GM19397 (cell line): Measurements from ENCODE around the gene TFCP2.
"Not testable (repeated sequence)": the region's sequence is repeated elsewhere in the genome, so short reads cannot be mapped to it uniquely, and the experiment has no call there.

Experiments
- ATAC-seq: cut with Tn5 transposase; IDR thresholded peaks from one replicate; pipeline ENCODE4 v1.9.1; 2021; ENCODE audit warnings: mild to moderate bottlenecking, moderate library complexity; ENCODE audit not compliant: unreplicated experiment

TFCP2 gene

DNA sequence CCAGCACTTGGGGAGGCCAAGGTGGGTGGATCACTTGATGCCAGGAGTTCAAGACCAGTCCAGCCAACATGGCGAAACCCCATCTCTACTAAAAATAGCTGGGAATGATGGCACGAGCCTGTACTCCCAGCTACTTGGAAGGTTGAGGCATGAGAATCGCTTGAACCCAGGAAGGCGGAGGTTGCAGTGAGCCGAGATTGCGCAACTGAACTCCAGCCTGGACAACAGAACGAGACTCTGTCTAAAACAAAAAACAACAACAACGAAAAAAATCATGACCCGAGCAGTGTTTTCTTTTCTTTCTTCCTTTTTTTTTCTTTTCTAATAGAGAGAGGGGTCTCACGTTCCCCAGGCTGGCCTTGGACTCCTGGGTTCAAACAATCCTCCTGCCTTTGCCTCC, 86.0 kb downstream of the TFCP2 start:
- no peak for ATAC-seq

GRCh38 chr12:51085757-51086156, 87.2 kb downstream of the TFCP2 start:
- ATAC-seq, result no peak

GRCh38 chr12:51083126-51083833, 89.7 kb downstream of the TFCP2 start, which contains the start of gene CSRNP2:
TSS of gene CSRNP2 (minus strand) at chr12:51083596. CDS start at chr12:51076561, 7,035 bp downstream.
- peak; percentile 98 for ATAC-seq

DNA sequence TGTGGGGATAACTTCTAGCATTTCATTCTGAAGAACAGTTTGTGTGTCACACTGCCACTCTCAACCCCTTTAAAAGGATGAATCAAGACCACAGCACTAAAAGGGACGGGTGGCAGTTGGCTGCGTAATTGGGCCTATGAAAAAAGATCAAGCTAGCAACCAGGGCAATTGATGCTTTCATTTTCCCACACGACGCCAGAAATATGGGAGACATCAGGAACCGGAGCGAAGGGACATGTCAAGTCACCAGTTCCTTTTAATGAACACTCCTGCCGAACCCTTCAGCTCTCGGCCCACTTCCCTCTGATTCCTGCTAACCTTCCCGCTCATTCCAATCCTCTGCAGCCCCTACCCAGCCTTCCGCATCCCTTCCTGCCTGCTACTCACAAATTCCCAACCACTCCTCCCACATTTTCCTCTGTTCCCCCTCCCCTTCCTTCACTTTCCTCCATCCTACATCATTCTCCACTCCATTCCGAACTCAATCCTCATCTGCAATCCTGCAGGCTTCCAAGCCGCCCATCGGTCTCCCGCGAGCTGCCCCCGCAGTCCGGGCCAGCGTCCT, 90.3 kb downstream of the TFCP2 start:
- ATAC-seq, result no peak

DNA sequence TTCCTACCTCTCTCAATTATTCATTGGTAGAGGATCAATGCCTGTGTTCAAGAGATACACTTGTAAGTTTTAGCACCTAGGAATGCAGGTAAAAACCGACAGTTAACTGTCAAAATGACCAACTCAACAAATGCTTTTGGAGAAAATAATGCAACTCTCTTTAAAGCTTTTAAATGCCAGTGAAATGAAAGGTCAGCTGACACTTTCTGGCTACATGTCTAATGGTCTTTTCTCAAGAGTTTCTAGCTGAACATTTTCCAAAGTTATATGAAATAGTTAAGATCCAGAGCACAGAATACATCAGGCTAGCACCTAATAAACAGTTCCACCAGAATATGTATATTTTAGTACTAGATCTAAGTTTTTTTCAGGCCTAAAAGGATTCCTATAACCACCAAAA, 91.5 kb downstream of the TFCP2 start:
- ATAC-seq, result no peak

DNA sequence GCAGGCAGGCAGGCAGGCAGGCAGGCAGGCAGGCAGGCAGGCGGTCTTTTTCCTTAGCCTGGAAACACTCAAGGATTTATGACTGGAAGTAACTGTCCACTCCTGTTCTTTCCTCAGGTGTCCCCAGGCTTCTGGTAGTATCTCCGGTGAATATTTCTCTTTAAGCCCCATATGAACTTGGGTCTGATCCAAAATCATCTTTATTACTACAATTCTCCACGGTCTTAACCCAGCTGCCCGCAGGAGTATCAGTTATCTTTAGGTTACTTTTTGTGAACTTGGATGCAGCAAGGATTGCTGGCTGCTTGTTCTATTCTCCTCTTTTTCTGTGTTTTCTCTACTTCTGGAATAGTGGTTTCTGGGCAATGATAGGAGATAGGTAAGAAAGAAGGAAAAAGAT, 92.8 kb downstream of the TFCP2 start:
- no peak for ATAC-seq

DNA sequence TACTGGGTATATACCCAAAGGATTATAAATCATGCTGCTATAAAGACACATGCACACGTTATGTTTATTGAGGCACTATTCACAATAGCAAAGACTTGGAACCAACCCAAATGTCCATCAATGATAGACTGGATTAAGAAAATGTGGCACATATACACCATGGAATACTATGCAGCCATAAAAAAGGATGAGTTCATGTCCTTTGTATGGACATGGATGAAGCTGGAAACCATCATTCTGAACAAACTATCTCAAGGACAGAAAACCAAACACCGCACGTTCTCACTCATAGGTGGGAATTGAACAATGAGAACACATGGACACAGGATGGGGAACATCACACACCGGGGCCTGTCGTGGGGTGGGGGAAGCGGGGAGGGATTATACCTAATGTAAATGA, 94.1 kb downstream of the TFCP2 start:
- not testable (repeated sequence) for ATAC-seq

GRCh38 chr12:51078346-51078745, 94.6 kb downstream of the TFCP2 start:
- ATAC-seq, result not testable (repeated sequence)

- no peak for ATAC-seq
Measured at GRCh38 chr12:51077930-51078329, 95.0 kb downstream of the TFCP2 start.

DNA sequence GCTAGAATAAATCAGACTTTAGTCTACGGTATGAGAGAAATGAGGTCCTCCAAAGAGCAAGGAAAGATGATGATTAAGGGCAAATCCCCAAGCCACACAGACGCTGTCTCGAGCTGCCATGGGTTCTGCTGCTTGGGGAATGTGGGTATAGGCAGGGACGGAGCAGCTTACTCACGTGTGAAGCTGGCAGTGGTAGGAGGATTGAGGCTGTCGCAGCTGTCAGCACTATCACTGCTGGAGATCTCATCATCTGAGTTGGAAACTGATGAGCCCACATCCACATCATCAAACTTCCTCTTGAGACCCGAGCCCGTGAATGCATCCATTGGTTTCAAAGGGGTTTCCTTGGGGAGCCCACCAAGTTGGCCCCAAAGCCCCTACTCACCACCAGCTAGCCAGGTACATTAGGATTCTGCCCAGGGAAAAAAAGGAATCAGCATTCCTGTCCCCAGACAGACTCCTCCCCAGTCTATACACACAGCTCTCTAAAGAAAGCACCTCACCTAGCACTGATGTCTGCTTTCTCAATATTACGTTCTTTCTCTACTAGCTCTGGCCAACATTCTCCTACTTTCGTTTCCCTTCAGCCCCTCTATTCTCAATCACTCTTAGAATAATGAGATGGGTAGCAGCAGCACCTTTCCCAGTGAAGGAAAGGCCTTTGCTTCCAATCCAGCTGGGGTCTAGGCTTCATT, 96.6 kb downstream of the TFCP2 start:
- no peak for ATAC-seq

DNA sequence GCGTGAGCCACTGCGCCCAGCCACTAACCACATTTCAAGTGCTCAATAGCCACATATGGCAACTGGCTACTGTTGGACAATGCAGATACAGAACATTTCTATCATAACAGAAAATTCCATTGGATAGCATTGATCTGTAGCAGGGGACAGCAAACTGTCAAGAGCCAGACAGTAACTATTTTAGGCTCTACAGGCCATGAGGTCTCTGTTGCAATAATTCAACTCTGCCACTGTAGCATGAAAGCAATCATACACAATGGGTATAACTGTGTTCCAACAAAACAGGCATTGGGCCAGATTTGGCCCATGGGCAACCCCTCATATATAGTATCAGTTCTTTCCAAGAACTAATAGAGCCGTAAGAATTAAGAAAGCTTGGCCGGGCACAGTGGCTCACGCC, 97.5 kb downstream of the TFCP2 start:
- ATAC-seq, result no peak

- no peak for ATAC-seq
Measured at GRCh38 chr12:51071663-51072062, 101.3 kb downstream of the TFCP2 start.

GRCh38 chr12:51070004-51070403, 102.9 kb downstream of the TFCP2 start:
- ATAC-seq, result no peak

DNA sequence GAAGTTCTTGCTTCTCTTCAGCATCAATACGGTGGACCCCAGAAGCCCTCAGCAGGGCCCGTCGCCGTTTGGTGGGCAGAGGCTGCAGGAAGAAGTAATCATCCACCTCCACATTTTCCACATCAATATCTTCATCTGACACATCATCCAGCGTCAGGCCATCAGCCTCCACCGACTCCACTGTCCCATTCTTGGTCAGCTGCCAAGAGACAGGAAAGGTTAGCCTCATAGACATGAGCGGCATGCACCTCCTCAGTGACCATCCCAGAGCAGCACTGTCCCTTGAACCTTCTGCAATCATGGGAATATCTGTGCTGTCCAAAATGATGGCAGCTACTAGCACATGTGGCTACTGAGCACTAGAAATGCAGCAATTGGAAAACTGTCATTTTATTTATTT, 105.2 kb downstream of the TFCP2 start:
- no peak for ATAC-seq

DNA sequence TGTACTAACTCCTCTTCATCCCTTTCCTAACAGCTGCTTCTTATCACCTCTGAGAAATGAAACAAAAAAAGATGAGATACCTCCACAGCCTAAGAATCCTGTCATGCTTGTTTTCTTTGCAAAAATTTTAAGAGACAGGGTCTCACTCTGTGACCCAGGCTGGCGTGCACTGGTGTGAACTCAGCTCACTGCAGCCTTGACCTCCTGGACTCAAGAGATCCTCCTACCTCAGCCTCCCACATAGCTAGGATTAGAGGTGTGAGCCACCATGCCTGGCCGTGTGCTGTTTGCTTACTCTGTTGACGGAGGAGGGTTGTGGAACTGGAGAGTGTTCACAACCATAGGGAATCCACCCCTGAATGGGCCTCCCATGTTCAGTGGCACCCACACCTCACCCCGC, 105.7 kb downstream of the TFCP2 start:
- no peak for ATAC-seq

- ATAC-seq, result no peak
Measured at GRCh38 chr12:51065530-51065929, 107.4 kb downstream of the TFCP2 start.

DNA sequence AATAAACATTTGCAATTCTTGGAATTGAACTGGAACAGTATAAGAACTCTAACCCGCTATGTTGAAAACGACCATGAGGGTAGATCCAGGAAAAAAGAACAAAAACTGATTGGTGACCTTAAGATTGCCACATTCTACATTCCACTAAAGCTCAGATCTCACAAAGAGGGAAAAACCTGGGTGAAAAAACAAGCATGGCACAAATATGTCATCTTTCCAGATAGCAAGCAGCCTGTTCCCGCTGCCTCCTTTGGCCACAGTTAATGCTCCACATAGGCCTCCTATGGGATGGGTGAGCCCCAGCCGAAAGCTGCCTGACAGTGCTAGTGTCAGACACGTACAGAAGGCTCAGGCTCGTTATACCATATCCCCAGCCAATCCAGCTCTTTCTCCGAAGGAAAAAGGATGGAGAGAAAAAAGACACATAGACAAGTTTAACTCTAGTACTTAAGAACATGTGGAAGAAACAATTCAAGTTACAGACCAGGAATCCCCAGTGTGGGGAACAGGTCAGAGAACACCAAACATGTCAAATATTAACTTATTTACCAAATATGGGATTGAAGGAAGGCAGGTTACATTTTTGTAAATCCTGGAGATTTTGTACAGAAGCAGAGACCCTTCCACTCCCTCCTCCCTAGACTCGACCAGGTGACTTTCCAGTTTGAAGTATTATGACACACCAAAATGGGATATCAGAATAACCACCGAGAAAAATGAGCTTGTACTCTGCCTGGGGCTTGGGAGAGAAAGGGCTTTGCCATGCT, 110.1 kb downstream of the TFCP2 start:
- no peak for ATAC-seq

- ATAC-seq, result no peak
Measured at GRCh38 chr12:51059086-51059485, 113.8 kb downstream of the TFCP2 start.

DNA sequence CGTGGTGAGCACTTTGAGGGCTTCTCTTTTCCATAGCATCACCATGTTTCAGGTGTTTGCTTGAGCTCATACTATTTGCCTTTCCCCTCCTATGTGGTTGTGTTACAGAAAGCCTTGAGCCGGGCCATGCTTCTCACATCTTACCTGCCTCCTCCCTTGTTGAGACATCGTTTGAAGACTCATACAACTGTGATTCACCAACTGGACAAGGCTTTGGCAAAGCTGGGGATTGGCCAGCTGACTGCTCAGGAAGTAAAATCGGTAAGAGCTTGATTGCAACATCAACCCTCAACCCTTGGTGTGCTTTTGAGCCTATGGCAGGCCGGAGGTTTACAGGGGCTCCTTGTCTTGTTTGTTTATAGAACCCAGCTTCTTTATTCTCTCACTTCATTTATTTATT, 116.7 kb downstream of the TFCP2 start:
- no peak for ATAC-seq

DNA sequence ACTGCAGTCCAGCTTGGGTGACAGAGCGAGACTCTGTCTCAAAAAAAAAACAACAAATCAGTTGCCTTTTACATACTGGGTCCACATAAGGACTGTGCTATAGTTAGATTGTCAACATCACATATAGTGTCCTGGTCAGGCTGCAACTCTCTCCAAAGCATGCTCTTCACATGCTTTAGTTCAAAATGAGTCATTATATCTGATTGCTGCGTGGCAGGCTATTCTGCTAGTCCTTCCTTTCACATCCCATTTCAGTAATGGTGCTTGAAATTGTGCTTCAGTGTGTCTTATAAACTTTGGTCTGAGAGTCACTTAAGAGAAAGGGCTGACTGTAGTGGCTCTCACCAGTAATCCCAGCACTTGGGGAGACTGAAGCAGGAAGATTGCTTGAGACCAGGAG, 117.9 kb downstream of the TFCP2 start:
- ATAC-seq, result no peak

DNA sequence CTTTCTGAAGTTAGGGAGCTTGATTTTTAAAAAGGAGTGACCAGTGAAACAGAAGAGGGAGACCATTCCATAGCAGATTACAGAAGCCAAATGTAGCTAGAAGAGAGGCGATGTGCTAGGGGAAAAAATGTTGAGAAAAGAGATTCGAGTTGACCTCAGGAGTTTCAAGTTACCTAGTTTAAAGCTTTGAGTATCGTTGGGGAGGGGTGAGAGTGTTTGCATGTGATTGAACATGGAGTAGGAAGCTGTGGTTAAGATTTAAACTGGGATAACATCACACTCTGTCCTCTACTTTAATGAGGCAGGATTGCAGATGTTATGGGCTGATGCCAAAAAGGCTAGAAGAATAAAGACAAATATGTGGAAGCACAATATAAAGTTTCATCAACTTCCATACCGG, 121.1 kb downstream of the TFCP2 start:
- no peak for ATAC-seq
